OCI-M2 (cell line): ENCODE results near the gene VDR.

ENCODE experiments used
- DNase-seq: peaks from one replicate; lab custom pipeline; 2025; ENCODE audit not compliant: unreplicated experiment; lab: John Stamatoyannopoulos, UW

Gene VDR

GRCh38 chr12:47833591-47834012, 71.2 kb downstream of the VDR start:
- DNase-seq = peak; percentile 46

- no peak for DNase-seq
These were observed 72.4 kb downstream of the VDR start for GRCh38 chr12:47832263-47832933.

GRCh38 chr12:47829584-47829983, 75.2 kb downstream of the VDR start:
- no peak for DNase-seq

GRCh38 chr12:47828976-47829482, 75.8 kb downstream of the VDR start:
- DNase-seq = peak; percentile 54

- no peak for DNase-seq
These were observed 76.5 kb downstream of the VDR start for GRCh38 chr12:47828008-47828975.

GRCh38 chr12:47825173-47825639, 79.6 kb downstream of the VDR start:
- no peak for DNase-seq

GRCh38 chr12:47824635-47825034, 80.2 kb downstream of the VDR start:
- DNase-seq = no peak

GRCh38 chr12:47824198-47824597, 80.6 kb downstream of the VDR start:
- DNase-seq = no peak

GRCh38 chr12:47823422-47824086, 81.2 kb downstream of the VDR start:
- no peak for DNase-seq

GRCh38 chr12:47822863-47823262, 81.9 kb downstream of the VDR start:
- DNase-seq = no peak

GRCh38 chr12:47822401-47822800, 82.4 kb downstream of the VDR start:
- no peak for DNase-seq

- no peak for DNase-seq
These were observed 83.5 kb downstream of the VDR start for GRCh38 chr12:47821346-47821706.

GRCh38 chr12:47820631-47821345, 84.0 kb downstream of the VDR start:
- DNase-seq = no peak

- no peak for DNase-seq
These were observed 84.7 kb downstream of the VDR start, which contains the start of gene HDAC7 for GRCh38 chr12:47819896-47820630. TSS of gene HDAC7 (minus strand) at chr12:47819903. CDS start at chr12:47819785, 118 bp downstream.

GRCh38 chr12:47819138-47819895, 85.5 kb downstream of the VDR start:
- DNase-seq = no peak

- no peak for DNase-seq
These were observed 86.2 kb downstream of the VDR start for GRCh38 chr12:47818467-47819137.

- no peak for DNase-seq
These were observed 86.8 kb downstream of the VDR start for GRCh38 chr12:47818007-47818376.

- no peak for DNase-seq
These were observed 87.4 kb downstream of the VDR start for GRCh38 chr12:47817272-47818006.
